ENCODE data around the gene ADNP. TPM values are rescaled to one million over a fixed set of nuclear protein-coding genes. Genes with fewer than 3 reads are reported as not detected.

The ADNP gene
- total RNA-seq, 5 donors from 2014 or later (not counting 1 experiment from before 2014, with no cell fraction given) = 57.4 to 66.8 (median 61.7) TPM

GRCh38 chr20:50868509-50869495 lies 62.4 kb downstream of the ADNP start:
- H3K36me3 Mint-ChIP-seq = peaks cover 11% of the 10 kb centered on the region
- ChIA-PET POLR2A (no interaction called here), CTCF (no interaction called here)
- ATAC-seq (replicated peaks in 1 of 4) = no peak
- no peak overlapping the region for H3K4me3 Mint-ChIP-seq
- no peak overlapping the region for H3K27ac Mint-ChIP-seq
- H3K27ac ChIP-seq (ENCODE audit: low read length) = no peak overlapping the region
- no peaks in the 10 kb centered on the region for H3K9me3 Mint-ChIP-seq
- DNase-seq = no peak
- no peaks in the 10 kb centered on the region for H3K36me3 ChIP-seq (ENCODE audit: control insufficient read depth in 2 of 2, extremely low read depth in 1 of 2, insufficient read depth in 1 of 2, low read length in 1 of 2)
- no peaks in the 10 kb centered on the region for H3K4me1 ChIP-seq (ENCODE audit: control insufficient read depth in 1 of 2, extremely low read depth in 1 of 2, insufficient read depth in 2 of 2, low read length in 2 of 2)
- no peaks in the 10 kb centered on the region for H3K4me1 Mint-ChIP-seq
- no peaks in the 10 kb centered on the region for H3K27me3 ChIP-seq (replicated peaks in 1 of 2; ENCODE audit: control insufficient read depth in 2 of 2, extremely low read depth in 1 of 2, insufficient read depth in 2 of 2, low read length in 1 of 2)
- no peaks in the 10 kb centered on the region for H3K27me3 Mint-ChIP-seq
- WGBS (ENCODE audit: insufficient coverage) = 88% methylated on average over 5 of the region's 11 CpGs
- no peaks in the 10 kb centered on the region for H3K9me3 ChIP-seq
- no peak overlapping the region for H3K4me3 ChIP-seq (ENCODE audit: control insufficient read depth in 1 of 2, extremely low read depth in 1 of 2, low read length in 1 of 2)

- Histone ChIP-seq H3K36me3 (ENCODE audit: control insufficient read depth in 2 of 2, extremely low read depth in 1 of 2, insufficient read depth in 1 of 2, low read length in 1 of 2) (no peaks in the 10 kb centered on the region), H3K4me1 (ENCODE audit: control insufficient read depth in 1 of 2, extremely low read depth in 1 of 2, insufficient read depth in 2 of 2, low read length in 2 of 2) (no peaks in the 10 kb centered on the region), H3K27ac (ENCODE audit: low read length) (no peak overlapping the region), H3K4me3 (ENCODE audit: control insufficient read depth in 1 of 2, extremely low read depth in 1 of 2, low read length in 1 of 2) (no peak overlapping the region), H3K9me3 (no peaks in the 10 kb centered on the region), H3K27me3 (replicated peaks in 1 of 2; ENCODE audit: control insufficient read depth in 2 of 2, extremely low read depth in 1 of 2, insufficient read depth in 2 of 2, low read length in 1 of 2) (no peaks in the 10 kb centered on the region)
- H3K27me3 Mint-ChIP-seq = no peaks in the 10 kb centered on the region
- peaks cover 12% of the 10 kb centered on the region for H3K36me3 Mint-ChIP-seq
- ATAC-seq (replicated peaks in 1 of 4) (no peak), DNase-seq (no peak)
- H3K9me3 Mint-ChIP-seq = no peaks in the 10 kb centered on the region
- no peak overlapping the region for H3K27ac Mint-ChIP-seq
- WGBS (ENCODE audit: insufficient coverage) = 92% methylated on average over 2 of the region's 6 CpGs
- H3K4me1 Mint-ChIP-seq = no peaks in the 10 kb centered on the region
- H3K4me3 Mint-ChIP-seq = no peak overlapping the region
- CTCF ChIA-PET = no interaction called here
- POLR2A ChIA-PET = no interaction called here
Observed at GRCh38 chr20:50867805-50868204, 63.4 kb downstream of the ADNP start.

GRCh38 chr20:50866831-50867230 lies 64.4 kb downstream of the ADNP start:
- CTCF ChIA-PET = no interaction called here
- Histone ChIP-seq H3K4me3 (ENCODE audit: control insufficient read depth in 1 of 2, extremely low read depth in 1 of 2, low read length in 1 of 2) (no peak overlapping the region), H3K27ac (ENCODE audit: low read length) (no peak overlapping the region), H3K9me3 (no peaks in the 10 kb centered on the region), H3K4me1 (ENCODE audit: control insufficient read depth in 1 of 2, extremely low read depth in 1 of 2, insufficient read depth in 2 of 2, low read length in 2 of 2) (no peaks in the 10 kb centered on the region), H3K36me3 (ENCODE audit: control insufficient read depth in 2 of 2, extremely low read depth in 1 of 2, insufficient read depth in 1 of 2, low read length in 1 of 2) (no peaks in the 10 kb centered on the region), H3K27me3 (replicated peaks in 1 of 2; ENCODE audit: control insufficient read depth in 2 of 2, extremely low read depth in 1 of 2, insufficient read depth in 2 of 2, low read length in 1 of 2) (no peaks in the 10 kb centered on the region)
- Mint-ChIP-seq H3K4me1 (no peaks in the 10 kb centered on the region), H3K27ac (no peak overlapping the region), H3K4me3 (no peak overlapping the region), H3K9me3 (no peaks in the 10 kb centered on the region), H3K36me3 (peaks cover 12% of the 10 kb centered on the region), H3K27me3 (no peaks in the 10 kb centered on the region)
- WGBS (ENCODE audit: insufficient coverage) = 93% methylated on average over 5 of the region's 9 CpGs
- no peak for ATAC-seq (replicated peaks in 1 of 4)
- no peak for DNase-seq
- POLR2A ChIA-PET = no interaction called here

GRCh38 chr20:50866036-50866685 lies 65.1 kb downstream of the ADNP start:
- 87% methylated on average over 11 of the region's 12 CpGs for WGBS (ENCODE audit: insufficient coverage)
- POLR2A ChIA-PET = no interaction called here
- ATAC-seq (replicated peaks in 1 of 4) = no peak
- CTCF ChIA-PET = no interaction called here
- no peaks in the 10 kb centered on the region for H3K4me1 ChIP-seq (ENCODE audit: control insufficient read depth in 1 of 2, extremely low read depth in 1 of 2, insufficient read depth in 2 of 2, low read length in 2 of 2)
- no peaks in the 10 kb centered on the region for H3K9me3 ChIP-seq
- no peak overlapping the region for H3K27ac ChIP-seq (ENCODE audit: low read length)
- no peaks in the 10 kb centered on the region for H3K27me3 ChIP-seq (replicated peaks in 1 of 2; ENCODE audit: control insufficient read depth in 2 of 2, extremely low read depth in 1 of 2, insufficient read depth in 2 of 2, low read length in 1 of 2)
- no peak overlapping the region for H3K4me3 ChIP-seq (ENCODE audit: control insufficient read depth in 1 of 2, extremely low read depth in 1 of 2, low read length in 1 of 2)
- no peaks in the 10 kb centered on the region for H3K4me1 Mint-ChIP-seq
- H3K4me3 Mint-ChIP-seq = no peak overlapping the region
- no peaks in the 10 kb centered on the region for H3K36me3 ChIP-seq (ENCODE audit: control insufficient read depth in 2 of 2, extremely low read depth in 1 of 2, insufficient read depth in 1 of 2, low read length in 1 of 2)
- no peaks in the 10 kb centered on the region for H3K27me3 Mint-ChIP-seq
- no peak overlapping the region for H3K27ac Mint-ChIP-seq
- H3K36me3 Mint-ChIP-seq = peaks cover 12% of the 10 kb centered on the region
- H3K9me3 Mint-ChIP-seq = no peaks in the 10 kb centered on the region
- DNase-seq = no peak

GRCh38 chr20:50865591-50865990 lies 65.6 kb downstream of the ADNP start:
- Histone ChIP-seq H3K9me3 (no peaks in the 10 kb centered on the region), H3K27ac (ENCODE audit: low read length) (no peak overlapping the region), H3K4me3 (ENCODE audit: control insufficient read depth in 1 of 2, extremely low read depth in 1 of 2, low read length in 1 of 2) (no peak overlapping the region), H3K36me3 (ENCODE audit: control insufficient read depth in 2 of 2, extremely low read depth in 1 of 2, insufficient read depth in 1 of 2, low read length in 1 of 2) (no peaks in the 10 kb centered on the region), H3K4me1 (ENCODE audit: control insufficient read depth in 1 of 2, extremely low read depth in 1 of 2, insufficient read depth in 2 of 2, low read length in 2 of 2) (no peaks in the 10 kb centered on the region), H3K27me3 (replicated peaks in 1 of 2; ENCODE audit: control insufficient read depth in 2 of 2, extremely low read depth in 1 of 2, insufficient read depth in 2 of 2, low read length in 1 of 2) (no peaks in the 10 kb centered on the region)
- Mint-ChIP-seq H3K36me3 (peaks cover 12% of the 10 kb centered on the region), H3K4me1 (no peaks in the 10 kb centered on the region), H3K4me3 (no peak overlapping the region), H3K27me3 (no peaks in the 10 kb centered on the region), H3K27ac (no peak overlapping the region), H3K9me3 (no peaks in the 10 kb centered on the region)
- WGBS (ENCODE audit: insufficient coverage) = 92% methylated on average over 7 of the region's 7 CpGs
- CTCF ChIA-PET = no interaction called here
- POLR2A ChIA-PET = no interaction called here
- no peak for ATAC-seq (replicated peaks in 1 of 4)
- DNase-seq = no peak

- no peaks in the 10 kb centered on the region for H3K9me3 ChIP-seq
- 96% methylated on average over 4 of the region's 6 CpGs for WGBS (ENCODE audit: insufficient coverage)
- DNase-seq = no peak
- Mint-ChIP-seq H3K27me3 (no peaks in the 10 kb centered on the region), H3K36me3 (peaks cover 12% of the 10 kb centered on the region), H3K9me3 (no peaks in the 10 kb centered on the region), H3K4me1 (no peaks in the 10 kb centered on the region), H3K27ac (no peak overlapping the region), H3K4me3 (no peak overlapping the region)
- no peak overlapping the region for H3K4me3 ChIP-seq (ENCODE audit: control insufficient read depth in 1 of 2, extremely low read depth in 1 of 2, low read length in 1 of 2)
- ChIA-PET POLR2A (no interaction called here), CTCF (no interaction called here)
- no peaks in the 10 kb centered on the region for H3K4me1 ChIP-seq (ENCODE audit: control insufficient read depth in 1 of 2, extremely low read depth in 1 of 2, insufficient read depth in 2 of 2, low read length in 2 of 2)
- no peak overlapping the region for H3K27ac ChIP-seq (ENCODE audit: low read length)
- H3K27me3 ChIP-seq (replicated peaks in 1 of 2; ENCODE audit: control insufficient read depth in 2 of 2, extremely low read depth in 1 of 2, insufficient read depth in 2 of 2, low read length in 1 of 2) = no peaks in the 10 kb centered on the region
- ATAC-seq (replicated peaks in 1 of 4) = no peak
- H3K36me3 ChIP-seq (ENCODE audit: control insufficient read depth in 2 of 2, extremely low read depth in 1 of 2, insufficient read depth in 1 of 2, low read length in 1 of 2) = no peaks in the 10 kb centered on the region
Observed at GRCh38 chr20:50865114-50865513, 66.1 kb downstream of the ADNP start.

All from T-cell (primary cell).